Upper lobe of left lung (tissue), 6 donors: ENCODE measurements around the gene CD248. TPM values are rescaled to one million over a fixed set of nuclear protein-coding genes. Genes with fewer than 3 reads are reported as not detected.
A peak's percentile ranks its signal among the peaks of the same experiment; 100 is the strongest.

ENCODE experiments used
- ATAC-seq, 2 donors: fragments of 200-7000 bp; cut with Tn5 transposase; one replicate each; pipeline ENCODE4 v1.9.1; 2022; ENCODE audit warnings: mild to moderate bottlenecking in 2 of 2, moderate library complexity in 2 of 2; ENCODE audit not compliant: low FRiP score in 2 of 2
- DNase-seq, 2 donors: peaks; one replicate each; pipeline ENCODE4 v3.0.0-alpha.2; 2019 to 2020
- H3K27ac ChIP-seq, 4 donors: fragments of 200-600 bp; sonication (generic); one replicate each; pipeline ENCODE4 v1.5.1; 2016 to 2019
- H3K27me3 ChIP-seq, 4 donors: fragments of 200-600 bp; sonication (generic); one replicate each; pipeline ENCODE4 v1.5.1; 2017 to 2019
- H3K36me3 ChIP-seq, 4 donors: fragments of 200-600 bp; sonication (generic); one replicate each; pipeline ENCODE4 v1.5.1; 2016 to 2019
- H3K4me1 ChIP-seq, 4 donors: fragments of 200-600 bp; sonication (generic); one replicate each; pipeline ENCODE4 v1.5.1; 2018 to 2019
- H3K4me3 ChIP-seq, 4 donors: fragments of 200-600 bp; sonication (generic); one replicate each; pipeline ENCODE4 v1.5.1; 2017 to 2019; ENCODE audit warnings: mild to moderate bottlenecking in 2 of 4, moderate library complexity in 1 of 4
- H3K9me3 ChIP-seq, 4 donors: fragments of 200-600 bp; sonication (generic); one replicate each; pipeline ENCODE4 v1.5.1; 2018 to 2019
- CTCF ChIP-seq, 6 experiments: fragments of 450-650 bp in 4 of 6; fragments of 200-600 bp in 2 of 6; sonication (generic) in 2 of 6; IDR thresholded peaks; one replicate each; pipeline ENCODE4 v1.5.1; 2016 to 2019; ENCODE audit warnings: antibody characterized with exemption in 6 of 6
- EP300 ChIP-seq, 4 donors: sonication (generic); formaldehyde crosslinking; IDR thresholded peaks; one replicate each; pipeline ENCODE4 v1.5.1; 2017; ENCODE audit warnings: antibody characterized with exemption in 4 of 4, control low read depth in 2 of 4
- POLR2A ChIP-seq, 4 donors: fragments of 450-650 bp; IDR thresholded peaks; one replicate each; pipeline ENCODE4 v1.5.1; 2016 to 2017; ENCODE audit warnings: antibody characterized with exemption in 4 of 4, mild to moderate bottlenecking in 2 of 4
- POLR2AphosphoS5 ChIP-seq, 2 donors: sonication (generic); formaldehyde crosslinking; IDR thresholded peaks; one replicate each; pipeline ENCODE4 v1.5.1; 2017; ENCODE audit warnings: antibody characterized with exemption in 2 of 2
- WGBS, 2 donors: methylation state at CpG; one replicate each; pipeline ENCODE4 v1.1.5; 2017 to 2018; 5-methylcytosine and 5-hydroxymethylcytosine counted together
- total RNA-seq, 6 donors: library from RNA; depleted of rRNA in 4 of 6; stranded (reverse); fragments of >200 nt in 4 of 6; gene quantifications; one replicate each; pipeline versions ENCODE4 v1.1.0 to v1.2.1, GENCODE V29; 2016 to 2021
- donor health status: DM: no; HTN: no; CAD: no; lungs with moderate emphysema.
- donor health status: DM: no; HTN: yes; CAD: no; lungs with severe emphysema.

Gene CD248
- total RNA-seq, 6 donors from 2014 or later = 0.59 to 85.6 (median 6.5) TPM

- Histone ChIP-seq H3K36me3 (peaks cover 0 to 26% (median 9%) of the 10 kb centered on the region in 4 donors), H3K4me3 (peak overlapping the region; percentile 65 to 94 (median 77)), H3K27ac (peak overlapping the region; percentile 90 to 94 (median 94)), H3K9me3 (no peaks in the 10 kb centered on the region), H3K4me1 (peaks cover 23 to 45% (median 27%) of the 10 kb centered on the region in 4 donors), H3K27me3 (peaks cover 0 to 14% (median 9%) of the 10 kb centered on the region in 4 donors)
- no peak for TF ChIP-seq CTCF (IDR thresholded peaks at IDR 0.05)
- TF ChIP-seq POLR2A (IDR thresholded peaks at IDR 0.05) = no peak
- TF ChIP-seq POLR2AphosphoS5 (IDR thresholded peaks at IDR 0.05) = no peak
- no peak for TF ChIP-seq EP300 (IDR thresholded peaks at IDR 0.05)
- DNase-seq (peak in 1 of 2 donors; percentile 59), ATAC-seq (no peak)
- WGBS, 2 donors = 20 to 44% methylated on average over 12 to 20 of the region's 20 CpGs
These were observed 28.8 kb downstream of the CD248 start for GRCh38 chr11:66287889-66288670.

GRCh38 chr11:66287211-66287888 is 29.5 kb downstream of the CD248 start:
- 64 to 71% methylated on average over 7 to 10 of the region's 10 CpGs for WGBS, 2 donors
- Histone ChIP-seq H3K9me3 (no peaks in the 10 kb centered on the region), H3K27ac (no peak overlapping the region), H3K4me1 (peaks cover 26 to 49% (median 31%) of the 10 kb centered on the region in 4 donors), H3K36me3 (peaks cover 0 to 26% (median 9%) of the 10 kb centered on the region in 4 donors), H3K27me3 (peaks cover 0 to 8% (median 6%) of the 10 kb centered on the region in 4 donors), H3K4me3 (peak overlapping the region in 1 of 4 donors; percentile 75)
- ATAC-seq (no peak), DNase-seq (no peak)
- TF ChIP-seq POLR2AphosphoS5 (IDR thresholded peaks at IDR 0.05) (no peak), CTCF (IDR thresholded peaks at IDR 0.05) (no peak), POLR2A (IDR thresholded peaks at IDR 0.05) (no peak), EP300 (IDR thresholded peaks at IDR 0.05) (no peak)

- Histone ChIP-seq H3K4me1 (peaks cover 23 to 47% (median 29%) of the 10 kb centered on the region in 4 donors), H3K27me3 (peaks cover 0 to 2% (median under 1%) of the 10 kb centered on the region in 4 donors), H3K9me3 (no peaks in the 10 kb centered on the region), H3K36me3 (peaks cover 0 to 26% (median 9%) of the 10 kb centered on the region in 4 donors), H3K4me3 (no peak overlapping the region), H3K27ac (no peak overlapping the region)
- DNase-seq = no peak
- ATAC-seq = no peak
- no peak for TF ChIP-seq CTCF (IDR thresholded peaks at IDR 0.05)
- no peak for TF ChIP-seq POLR2AphosphoS5 (IDR thresholded peaks at IDR 0.05)
- no peak for TF ChIP-seq EP300 (IDR thresholded peaks at IDR 0.05)
- no peak for TF ChIP-seq POLR2A (IDR thresholded peaks at IDR 0.05)
- WGBS, 2 donors = 80% methylated on average over 5 of the region's 5 CpGs; no CpG with 5 or more reads in 1 of the 2 donors
These were observed 30.1 kb downstream of the CD248 start for GRCh38 chr11:66286699-66287098.

- H3K4me1 ChIP-seq = peaks cover 23 to 41% (median 29%) of the 10 kb centered on the region in 4 donors
- ATAC-seq (no peak), DNase-seq (no peak)
- H3K36me3 ChIP-seq = peaks cover 0 to 26% (median 9%) of the 10 kb centered on the region in 4 donors
- no peak overlapping the region for H3K4me3 ChIP-seq
- H3K27ac ChIP-seq = no peak overlapping the region
- H3K9me3 ChIP-seq = no peaks in the 10 kb centered on the region
- 92 to 94% methylated on average over 10 of the region's 13 CpGs for WGBS, 2 donors
- no peak for TF ChIP-seq CTCF (IDR thresholded peaks at IDR 0.05)
- no peak for TF ChIP-seq EP300 (IDR thresholded peaks at IDR 0.05)
- TF ChIP-seq POLR2A (IDR thresholded peaks at IDR 0.05) = no peak
- no peak for TF ChIP-seq POLR2AphosphoS5 (IDR thresholded peaks at IDR 0.05)
- no peaks in the 10 kb centered on the region for H3K27me3 ChIP-seq
These were observed 31.4 kb downstream of the CD248 start for GRCh38 chr11:66285250-66285947.
